HG02981 (cell line): ENCODE data around the gene USF2.
"Not testable (repeated sequence)": the region's sequence is repeated elsewhere in the genome, so short reads cannot be mapped to it uniquely, and the experiment has no call there.

Experiments
- ATAC-seq: cut with Tn5 transposase; IDR thresholded peaks from one replicate; pipeline ENCODE4 v1.9.1; 2021; ENCODE audit warnings: mild to moderate bottlenecking, moderate library complexity; ENCODE audit not compliant: unreplicated experiment

USF2 gene

DNA sequence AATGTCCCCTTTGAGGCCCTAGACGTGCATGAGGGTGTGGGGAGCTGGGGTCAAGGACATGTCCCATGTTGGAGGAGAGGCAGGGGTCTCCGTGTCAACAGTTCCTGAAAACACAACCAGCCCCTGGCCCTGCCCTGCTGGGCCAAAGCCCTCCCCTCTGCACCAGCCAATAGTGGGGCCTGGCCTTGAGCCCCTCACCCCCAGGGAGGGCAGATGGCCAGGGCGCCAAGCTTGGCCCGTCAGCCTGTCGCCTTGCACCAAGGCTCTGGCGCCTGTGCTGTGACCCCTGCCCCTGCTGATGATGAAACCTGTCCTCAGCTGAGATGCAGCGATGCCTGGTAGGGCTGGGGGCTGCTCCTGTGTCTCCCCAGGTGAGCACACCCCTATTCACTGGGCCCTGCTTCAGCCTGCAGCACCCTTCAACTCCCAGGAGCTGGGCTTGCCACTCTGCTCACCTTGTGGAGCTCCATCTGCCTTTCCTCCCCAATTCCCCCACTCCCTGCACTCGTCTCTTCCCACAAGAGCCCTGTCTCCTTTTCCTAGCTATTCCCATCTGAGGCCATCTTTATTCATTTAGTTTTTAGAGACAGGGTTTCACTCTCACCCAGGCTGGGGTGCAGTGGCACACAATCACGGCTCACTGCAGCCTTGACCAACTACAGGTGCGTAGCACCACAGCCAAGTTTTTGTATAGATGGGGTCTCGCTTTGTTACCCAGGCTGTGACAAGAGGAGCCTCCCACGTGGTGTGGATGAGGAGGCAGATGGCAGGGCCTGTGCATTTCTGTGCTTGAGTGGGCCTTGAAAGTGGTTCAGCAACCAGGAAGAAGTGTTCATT lies 11.4 kb downstream of the USF2 start:
- no peak for ATAC-seq

DNA sequence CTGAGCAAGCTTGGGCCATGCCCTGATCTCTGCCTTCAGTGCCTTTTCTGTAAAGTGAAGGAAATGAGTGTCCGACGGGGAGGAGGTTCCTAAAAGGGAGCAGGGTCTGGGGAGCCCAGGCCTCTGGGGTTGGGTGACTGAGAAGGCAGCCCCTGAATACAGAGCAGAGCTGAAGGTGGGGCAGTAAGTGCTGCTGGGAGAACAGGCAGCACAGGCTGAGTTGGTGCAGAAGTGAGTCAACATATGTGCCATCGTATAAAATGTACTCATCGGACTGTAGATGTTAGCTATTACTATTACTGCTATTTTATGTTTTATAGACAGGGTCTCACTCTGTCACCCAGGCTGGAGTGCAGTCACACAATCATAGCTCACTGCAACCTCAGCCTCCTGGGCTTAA lies 12.5 kb downstream of the USF2 start:
- ATAC-seq, result no peak

GRCh38 chr19:35284153-35285094 lies 15.7 kb downstream of the USF2 start:
- no peak for ATAC-seq

- ATAC-seq, result no peak
Measured at GRCh38 chr19:35285095-35285449, 16.3 kb downstream of the USF2 start.

GRCh38 chr19:35285465-35285864 lies 16.7 kb downstream of the USF2 start:
- ATAC-seq, result not testable (repeated sequence)

- not testable (repeated sequence) for ATAC-seq
Measured at GRCh38 chr19:35286101-35286500, 17.3 kb downstream of the USF2 start.

DNA sequence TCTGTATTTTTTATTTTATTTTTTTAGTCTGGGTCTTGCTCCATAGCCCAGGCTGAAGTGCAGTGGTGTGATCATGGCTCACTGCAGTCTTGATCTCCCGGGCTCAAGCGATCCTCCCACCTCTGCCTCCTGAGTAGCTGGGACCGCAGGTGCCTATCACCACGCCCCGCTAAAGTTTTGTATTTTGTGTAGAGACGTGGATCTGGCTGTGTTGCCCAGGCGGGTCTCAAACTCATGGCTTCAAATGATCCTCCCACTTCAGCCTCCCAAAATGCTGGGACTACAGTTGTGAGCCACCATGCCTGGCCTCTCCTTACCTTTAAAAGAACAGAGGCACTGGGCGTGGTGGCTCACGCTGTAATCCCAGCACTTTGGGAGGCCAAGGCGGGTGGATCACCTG lies 19.0 kb downstream of the USF2 start:
- no peak for ATAC-seq

DNA sequence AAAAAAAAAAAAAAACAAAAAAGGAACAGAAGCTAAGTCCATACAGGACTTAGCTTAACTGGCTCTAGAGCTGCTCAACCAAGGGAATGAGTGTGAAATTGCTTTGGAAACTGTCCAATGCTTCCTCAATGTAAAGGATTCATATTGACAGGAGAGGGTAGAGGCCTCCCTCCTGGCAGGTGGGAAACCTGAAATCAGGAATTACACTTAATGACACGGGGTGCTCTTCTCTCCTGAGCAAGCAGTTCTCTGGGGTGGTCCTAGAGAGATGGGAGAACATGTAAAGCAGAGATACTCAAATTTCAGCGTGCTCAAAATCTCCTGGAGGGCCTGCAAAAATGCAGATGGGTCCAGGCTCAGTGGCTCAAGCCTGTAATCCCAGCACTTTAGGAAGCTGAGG lies 19.6 kb downstream of the USF2 start:
- no peak for ATAC-seq

GRCh38 chr19:35288906-35289305 lies 20.1 kb downstream of the USF2 start:
- ATAC-seq, result no peak

- ATAC-seq, result no peak
Measured at GRCh38 chr19:35290381-35291127, 21.8 kb downstream of the USF2 start.

DNA sequence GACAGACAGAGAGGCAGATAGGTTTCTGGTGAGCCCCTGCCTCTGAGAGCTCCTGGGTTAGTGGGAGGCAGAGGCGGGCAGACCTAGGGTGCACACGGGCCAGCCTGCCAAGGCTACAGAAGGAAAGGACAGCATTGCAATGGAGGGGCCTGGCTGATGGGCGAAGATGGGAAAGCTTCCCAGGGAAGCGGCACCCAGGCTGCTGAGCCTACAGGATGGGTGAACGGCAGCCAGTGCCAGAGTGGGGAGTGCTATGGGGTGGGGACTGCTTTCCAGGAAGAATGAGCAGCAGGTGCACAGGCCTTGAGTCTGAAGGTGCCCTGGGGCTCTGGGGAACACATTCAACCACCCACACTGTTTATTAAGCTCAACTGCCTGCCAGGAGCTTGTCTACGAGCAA lies 22.5 kb downstream of the USF2 start:
- no peak for ATAC-seq

- no peak for ATAC-seq
Measured at GRCh38 chr19:35291916-35292315, 23.2 kb downstream of the USF2 start, which contains the start of gene MAG. TSS of gene MAG (plus strand) at chr19:35292161. CDS start at chr19:35295409, 3,248 bp downstream.

GRCh38 chr19:35292421-35293362 lies 23.9 kb downstream of the USF2 start:
- no peak for ATAC-seq

- ATAC-seq, result no peak
Measured at GRCh38 chr19:35293363-35293739, 24.6 kb downstream of the USF2 start.

- ATAC-seq, result no peak
Measured at GRCh38 chr19:35293808-35294207, 25.0 kb downstream of the USF2 start.

DNA sequence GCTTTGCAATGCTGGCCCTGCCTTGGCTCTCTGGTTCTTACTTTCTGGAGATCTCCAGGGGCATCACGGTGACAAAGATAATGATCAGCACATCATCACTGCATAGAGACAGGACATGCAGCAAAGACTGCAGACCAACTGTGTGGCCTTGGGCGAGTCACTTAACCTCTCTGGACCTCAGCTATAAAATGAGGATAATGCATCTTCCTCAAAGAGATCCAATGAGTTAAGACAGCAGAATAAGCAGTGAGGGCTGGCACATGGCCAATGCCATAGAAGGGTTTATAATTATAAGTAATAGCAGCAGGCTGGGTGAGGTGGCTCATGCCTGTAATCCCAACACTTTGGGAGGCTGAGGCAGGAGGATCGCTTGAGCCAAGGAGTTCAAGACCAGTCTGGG lies 25.6 kb downstream of the USF2 start:
- no peak for ATAC-seq

- no peak for ATAC-seq
Measured at GRCh38 chr19:35294859-35295791, 26.4 kb downstream of the USF2 start.

GRCh38 chr19:35295792-35296462 lies 27.2 kb downstream of the USF2 start:
- no peak for ATAC-seq
